K562 (cell line): Measurements from ENCODE around the gene AGXT. TPM values are rescaled to one million over a fixed set of nuclear protein-coding genes. Genes with fewer than 3 reads are reported as not detected.

Source experiments
- MAFG ChIP-seq: fragments of 450-650 bp; conservative IDR thresholded peaks from 2 replicates; pipeline ENCODE4 v1.6.1; 2016; ENCODE audit warnings: missing genetic modification characterization, missing compliant biosample characterization
- RAD51 ChIP-seq: fragments of 450-650 bp; IDR thresholded peaks from 2 replicates; pipeline ENCODE4 v1.7.1; 2016; ENCODE audit warnings: low read depth, mild to moderate bottlenecking, borderline replicate concordance
- RCOR1 ChIP-seq, 2 experiments: IDR thresholded peaks; 2 replicates each; pipeline ENCODE4 v1.6.1; 2012; ENCODE audit warnings: low read depth in 2 of 2, low read length in 2 of 2, borderline replicate concordance in 1 of 2, improper control_type of control experiment in 1 of 2
- SMAD3 ChIP-seq: fragments of 450-650 bp; formaldehyde crosslinking; conservative IDR thresholded peaks from 2 replicates; pipeline ENCODE4 v1.4.0; 2020; ENCODE audit warnings: mild to moderate bottlenecking
- SMARCC2 ChIP-seq: fragments of 450-650 bp; IDR thresholded peaks from 2 replicates; pipeline ENCODE4 v1.6.1; 2017; ENCODE audit warnings: antibody characterized with exemption, moderate library complexity, mild to moderate bottlenecking, low read depth
- TFAM ChIP-seq: fragments of 250-450 bp; sonication (Bioruptor Pico); conservative IDR thresholded peaks from 2 replicates; pipeline ENCODE4 v1.5.0; 2021; ENCODE audit warnings: mild to moderate bottlenecking, moderate library complexity
- ZNF133 ChIP-seq: fragments of 250-450 bp; sonication (Bioruptor Pico); IDR thresholded peaks from 2 replicates; pipeline ENCODE4 v1.4.0; 2020; ENCODE audit warnings: mild to moderate bottlenecking
- ZNF431 ChIP-seq: sonication (generic); formaldehyde crosslinking; IDR thresholded peaks from 2 replicates; pipeline ENCODE4 v1.8.0; 2022; ENCODE audit warnings: mild to moderate bottlenecking, missing genetic modification reagents
- ZNF699 ChIP-seq: fragments of 250-450 bp; sonication (Bioruptor Pico); IDR thresholded peaks from 2 replicates; pipeline ENCODE4 v1.8.0; 2021; ENCODE audit warnings: mild to moderate bottlenecking, moderate library complexity; ENCODE audit not compliant: insufficient replicate concordance
- ZNF764 ChIP-seq: fragments of 250-450 bp; sonication (Bioruptor Pico); IDR thresholded peaks from 2 replicates; pipeline ENCODE4 v1.4.0; 2020; ENCODE audit warnings: low read depth, mild to moderate bottlenecking, moderate library complexity
- ZNF79 ChIP-seq: fragments of 250-450 bp; sonication (Bioruptor Pico); IDR thresholded peaks from 2 replicates; pipeline ENCODE4 v1.4.0; 2020; ENCODE audit warnings: low read depth, mild to moderate bottlenecking, moderate library complexity
- polyA plus RNA-seq, 8 experiments: library from polyadenylated mRNA; depleted of rRNA in 4 of 8; stranded (reverse) in 5 of 8; unstranded in 3 of 8; fragments of >200 nt; fragmentation: Nextera tagmentation in 2 of 8; fragmentation: Illumina TruSeq in 1 of 8; extraction: Ambion mirVana in 2 of 8; extraction: Trizol in 1 of 8; gene quantifications; 2 replicates each; pipeline versions ENCODE4 v1.2.1 to v1.2.3, GENCODE V29; 2011 to 2014; ENCODE audit warnings: inconsistent platforms in 1 of 8, missing spikeins in 1 of 8
- total RNA-seq, 7 experiments: library from RNA; depleted of rRNA in 6 of 7; stranded (reverse); fragments of >200 nt in 6 of 7; fragmentation: Illumina TruSeq in 2 of 7; extraction: Trizol in 2 of 7; gene quantifications; 2 replicates each; pipeline versions ENCODE4 v1.2.1 to v1.2.3, GENCODE V29; 2011 to 2021; ENCODE audit warnings: low replicate concordance in 1 of 7
- TF ChIP-seq, protein P1 (sequence below): fragments of 250-450 bp; sonication (Bioruptor Pico); IDR thresholded peaks from 2 replicates; pipeline ENCODE4 v1.4.0; 2020; ENCODE audit warnings: borderline replicate concordance
- TF ChIP-seq, protein P2 (sequence below): fragments of 450-650 bp; formaldehyde crosslinking; conservative IDR thresholded peaks from 2 replicates; pipeline ENCODE4 v1.4.0; 2022; ENCODE audit warnings: mild to moderate bottlenecking, missing genetic modification characterization
- TF ChIP-seq, protein P3 (sequence below): fragments of 250-450 bp; sonication (Bioruptor Pico); IDR thresholded peaks from 2 replicates; pipeline ENCODE4 v1.8.0; 2021; ENCODE audit warnings: moderate library complexity, mild to moderate bottlenecking, inconsistent platforms

The AGXT gene
- total and polyA plus RNA-seq, 9 of the 15 experiments (the other 6 are each of a cell fraction or from before 2014, with no cell fraction given), result 0.18 TPM; not detected in 8

DNA sequence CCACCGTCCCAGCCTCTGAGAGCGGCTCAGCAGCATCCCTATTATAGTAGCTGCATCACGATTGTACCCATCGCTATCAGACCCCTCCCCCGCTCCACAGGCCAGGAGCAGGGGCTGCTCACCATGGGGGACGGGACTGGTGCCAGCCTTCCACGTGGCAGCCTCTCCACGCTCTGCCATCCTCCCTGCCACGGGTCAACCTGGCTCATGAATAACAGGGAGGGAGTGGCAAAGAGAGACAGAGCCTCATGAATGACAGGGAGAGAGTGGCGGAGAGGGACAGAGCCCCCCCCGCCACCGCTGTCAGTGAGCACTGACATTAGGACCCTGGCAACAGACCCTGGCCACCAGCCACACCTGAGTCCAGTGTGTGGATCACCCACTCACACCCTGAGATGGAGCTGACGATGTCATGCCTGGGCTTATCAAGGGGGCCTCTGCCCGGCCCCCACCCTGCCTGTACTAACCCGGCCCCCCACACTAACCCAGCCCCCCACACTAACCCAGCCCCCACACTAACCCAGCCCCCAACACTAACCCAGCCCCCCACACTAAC lies 54.4 kb downstream of the AGXT start (continued):
- TF ChIP-seq RCOR1 (IDR thresholded peaks at IDR 0.05; ENCODE audit: borderline replicate concordance in 1 of 2, low read depth in 2 of 2, low read length in 2 of 2) (no peak), ZNF764 (no peak), ZNF133 (CRISPR knock-in tag) (no peak), ZNF699 (CRISPR knock-in tag) (no peak), ZNF79 (CRISPR knock-in tag) (no peak), ZNF431 (no peak), TFAM (no peak), RAD51 (no peak), SMARCC2 (no peak), SMAD3 (CRISPR knock-in tag) (no peak), MAFG (tag) (no peak)
- TF ChIP-seq, protein P1, sequence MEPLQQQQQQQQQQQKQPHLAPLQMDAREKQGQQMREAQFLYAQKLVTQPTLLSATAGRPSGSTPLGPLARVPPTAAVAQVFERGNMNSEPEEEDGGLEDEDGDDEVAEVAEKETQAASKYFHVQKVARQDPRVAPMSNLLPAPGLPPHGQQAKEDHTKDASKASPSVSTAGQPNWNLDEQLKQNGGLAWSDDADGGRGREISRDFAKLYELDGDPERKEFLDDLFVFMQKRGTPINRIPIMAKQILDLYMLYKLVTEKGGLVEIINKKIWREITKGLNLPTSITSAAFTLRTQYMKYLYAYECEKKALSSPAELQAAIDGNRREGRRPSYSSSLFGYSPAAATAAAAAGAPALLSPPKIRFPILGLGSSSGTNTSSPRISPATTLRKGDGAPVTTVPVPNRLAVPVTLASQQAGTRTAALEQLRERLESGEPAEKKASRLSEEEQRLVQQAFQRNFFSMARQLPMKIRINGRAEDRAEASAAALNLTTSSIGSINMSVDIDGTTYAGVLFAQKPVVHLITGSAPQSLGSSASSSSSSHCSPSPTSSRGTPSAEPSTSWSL, result no peak
- TF ChIP-seq, protein P2, sequence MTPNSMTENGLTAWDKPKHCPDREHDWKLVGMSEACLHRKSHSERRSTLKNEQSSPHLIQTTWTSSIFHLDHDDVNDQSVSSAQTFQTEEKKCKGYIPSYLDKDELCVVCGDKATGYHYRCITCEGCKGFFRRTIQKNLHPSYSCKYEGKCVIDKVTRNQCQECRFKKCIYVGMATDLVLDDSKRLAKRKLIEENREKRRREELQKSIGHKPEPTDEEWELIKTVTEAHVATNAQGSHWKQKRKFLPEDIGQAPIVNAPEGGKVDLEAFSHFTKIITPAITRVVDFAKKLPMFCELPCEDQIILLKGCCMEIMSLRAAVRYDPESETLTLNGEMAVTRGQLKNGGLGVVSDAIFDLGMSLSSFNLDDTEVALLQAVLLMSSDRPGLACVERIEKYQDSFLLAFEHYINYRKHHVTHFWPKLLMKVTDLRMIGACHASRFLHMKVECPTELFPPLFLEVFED (CRISPR knock-in tag), result no peak
- TF ChIP-seq, protein P3, sequence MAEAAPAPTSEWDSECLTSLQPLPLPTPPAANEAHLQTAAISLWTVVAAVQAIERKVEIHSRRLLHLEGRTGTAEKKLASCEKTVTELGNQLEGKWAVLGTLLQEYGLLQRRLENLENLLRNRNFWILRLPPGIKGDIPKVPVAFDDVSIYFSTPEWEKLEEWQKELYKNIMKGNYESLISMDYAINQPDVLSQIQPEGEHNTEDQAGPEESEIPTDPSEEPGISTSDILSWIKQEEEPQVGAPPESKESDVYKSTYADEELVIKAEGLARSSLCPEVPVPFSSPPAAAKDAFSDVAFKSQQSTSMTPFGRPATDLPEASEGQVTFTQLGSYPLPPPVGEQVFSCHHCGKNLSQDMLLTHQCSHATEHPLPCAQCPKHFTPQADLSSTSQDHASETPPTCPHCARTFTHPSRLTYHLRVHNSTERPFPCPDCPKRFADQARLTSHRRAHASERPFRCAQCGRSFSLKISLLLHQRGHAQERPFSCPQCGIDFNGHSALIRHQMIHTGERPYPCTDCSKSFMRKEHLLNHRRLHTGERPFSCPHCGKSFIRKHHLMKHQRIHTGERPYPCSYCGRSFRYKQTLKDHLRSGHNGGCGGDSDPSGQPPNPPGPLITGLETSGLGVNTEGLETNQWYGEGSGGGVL (CRISPR knock-in tag), result no peak
